ENCODE results near the gene ADAP2.
"Not testable (repeated sequence)": the region's sequence is repeated elsewhere in the genome, so short reads cannot be mapped to it uniquely, and the experiment has no call there.

DNA sequence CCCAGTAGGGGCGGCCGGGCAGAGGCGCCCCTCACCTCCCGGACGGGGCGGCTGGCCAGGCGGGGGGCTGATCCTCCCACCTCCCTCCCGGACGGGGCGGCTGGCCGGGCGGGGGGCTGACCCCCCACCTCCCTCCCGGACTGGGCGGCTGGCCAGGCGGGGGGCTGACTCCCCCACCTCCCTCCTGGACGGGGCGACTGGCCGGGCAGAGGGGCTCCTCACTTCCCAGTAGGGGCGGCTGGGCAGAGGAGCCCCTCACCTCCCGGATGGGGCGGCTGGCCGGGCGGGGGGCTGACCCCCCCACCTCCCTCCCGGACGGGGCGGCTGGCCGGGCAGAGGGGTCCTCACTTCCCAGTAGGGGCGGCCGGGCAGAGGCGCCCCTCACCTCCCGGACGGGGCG lies 58.2 kb downstream of the ADAP2 start:
- not testable (repeated sequence) for TF ChIP-seq ZNF549, ZNF404, ZBTB20, SCRT2, ZNF785, SP2, SP7 (tag by site-specific recombination; IDR thresholded peaks at IDR 0.05)
- TF ChIP-seq, protein P1, sequence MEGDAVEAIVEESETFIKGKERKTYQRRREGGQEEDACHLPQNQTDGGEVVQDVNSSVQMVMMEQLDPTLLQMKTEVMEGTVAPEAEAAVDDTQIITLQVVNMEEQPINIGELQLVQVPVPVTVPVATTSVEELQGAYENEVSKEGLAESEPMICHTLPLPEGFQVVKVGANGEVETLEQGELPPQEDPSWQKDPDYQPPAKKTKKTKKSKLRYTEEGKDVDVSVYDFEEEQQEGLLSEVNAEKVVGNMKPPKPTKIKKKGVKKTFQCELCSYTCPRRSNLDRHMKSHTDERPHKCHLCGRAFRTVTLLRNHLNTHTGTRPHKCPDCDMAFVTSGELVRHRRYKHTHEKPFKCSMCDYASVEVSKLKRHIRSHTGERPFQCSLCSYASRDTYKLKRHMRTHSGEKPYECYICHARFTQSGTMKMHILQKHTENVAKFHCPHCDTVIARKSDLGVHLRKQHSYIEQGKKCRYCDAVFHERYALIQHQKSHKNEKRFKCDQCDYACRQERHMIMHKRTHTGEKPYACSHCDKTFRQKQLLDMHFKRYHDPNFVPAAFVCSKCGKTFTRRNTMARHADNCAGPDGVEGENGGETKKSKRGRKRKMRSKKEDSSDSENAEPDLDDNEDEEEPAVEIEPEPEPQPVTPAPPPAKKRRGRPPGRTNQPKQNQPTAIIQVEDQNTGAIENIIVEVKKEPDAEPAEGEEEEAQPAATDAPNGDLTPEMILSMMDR (tag by site-specific recombination; IDR thresholded peaks at IDR 0.05): not testable (repeated sequence)
- TF ChIP-seq, protein P2, sequence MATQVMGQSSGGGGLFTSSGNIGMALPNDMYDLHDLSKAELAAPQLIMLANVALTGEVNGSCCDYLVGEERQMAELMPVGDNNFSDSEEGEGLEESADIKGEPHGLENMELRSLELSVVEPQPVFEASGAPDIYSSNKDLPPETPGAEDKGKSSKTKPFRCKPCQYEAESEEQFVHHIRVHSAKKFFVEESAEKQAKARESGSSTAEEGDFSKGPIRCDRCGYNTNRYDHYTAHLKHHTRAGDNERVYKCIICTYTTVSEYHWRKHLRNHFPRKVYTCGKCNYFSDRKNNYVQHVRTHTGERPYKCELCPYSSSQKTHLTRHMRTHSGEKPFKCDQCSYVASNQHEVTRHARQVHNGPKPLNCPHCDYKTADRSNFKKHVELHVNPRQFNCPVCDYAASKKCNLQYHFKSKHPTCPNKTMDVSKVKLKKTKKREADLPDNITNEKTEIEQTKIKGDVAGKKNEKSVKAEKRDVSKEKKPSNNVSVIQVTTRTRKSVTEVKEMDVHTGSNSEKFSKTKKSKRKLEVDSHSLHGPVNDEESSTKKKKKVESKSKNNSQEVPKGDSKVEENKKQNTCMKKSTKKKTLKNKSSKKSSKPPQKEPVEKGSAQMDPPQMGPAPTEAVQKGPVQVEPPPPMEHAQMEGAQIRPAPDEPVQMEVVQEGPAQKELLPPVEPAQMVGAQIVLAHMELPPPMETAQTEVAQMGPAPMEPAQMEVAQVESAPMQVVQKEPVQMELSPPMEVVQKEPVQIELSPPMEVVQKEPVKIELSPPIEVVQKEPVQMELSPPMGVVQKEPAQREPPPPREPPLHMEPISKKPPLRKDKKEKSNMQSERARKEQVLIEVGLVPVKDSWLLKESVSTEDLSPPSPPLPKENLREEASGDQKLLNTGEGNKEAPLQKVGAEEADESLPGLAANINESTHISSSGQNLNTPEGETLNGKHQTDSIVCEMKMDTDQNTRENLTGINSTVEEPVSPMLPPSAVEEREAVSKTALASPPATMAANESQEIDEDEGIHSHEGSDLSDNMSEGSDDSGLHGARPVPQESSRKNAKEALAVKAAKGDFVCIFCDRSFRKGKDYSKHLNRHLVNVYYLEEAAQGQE (tag by site-specific recombination; IDR thresholded peaks at IDR 0.05): not testable (repeated sequence)
- TF ChIP-seq, protein P3, sequence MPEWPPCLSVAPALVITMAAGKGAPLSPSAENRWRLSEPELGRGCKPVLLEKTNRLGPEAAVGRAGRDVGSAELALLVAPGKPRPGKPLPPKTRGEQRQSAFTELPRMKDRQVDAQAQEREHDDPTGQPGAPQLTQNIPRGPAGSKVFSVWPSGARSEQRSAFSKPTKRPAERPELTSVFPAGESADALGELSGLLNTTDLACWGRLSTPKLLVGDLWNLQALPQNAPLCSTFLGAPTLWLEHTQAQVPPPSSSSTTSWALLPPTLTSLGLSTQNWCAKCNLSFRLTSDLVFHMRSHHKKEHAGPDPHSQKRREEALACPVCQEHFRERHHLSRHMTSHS (tag by site-specific recombination; IDR thresholded peaks at IDR 0.05): not testable (repeated sequence)
